Fibroblast of pulmonary artery (primary cell): Measurements from ENCODE around the gene CDYL2.

Experiments used
- DNase-seq: peaks from one replicate; pipeline ENCODE4 v3.0.0-alpha.2; 2010; ENCODE audit warnings: low read depth
- H3K4me3 ChIP-seq: replicated peaks from 2 replicates; pipeline ENCODE4 v1.5.1; 2011; ENCODE audit warnings: low read depth, mild to moderate bottlenecking, control low read depth, low read length, moderate library complexity
- TF ChIP-seq, protein P1 (sequence below): IDR thresholded peaks from 2 replicates; pipeline ENCODE4 v1.5.1; 2011; ENCODE audit warnings: mild to moderate bottlenecking, control low read depth, low read length, inconsistent platforms; ENCODE audit errors: missing control alignments

Gene CDYL2

DNA sequence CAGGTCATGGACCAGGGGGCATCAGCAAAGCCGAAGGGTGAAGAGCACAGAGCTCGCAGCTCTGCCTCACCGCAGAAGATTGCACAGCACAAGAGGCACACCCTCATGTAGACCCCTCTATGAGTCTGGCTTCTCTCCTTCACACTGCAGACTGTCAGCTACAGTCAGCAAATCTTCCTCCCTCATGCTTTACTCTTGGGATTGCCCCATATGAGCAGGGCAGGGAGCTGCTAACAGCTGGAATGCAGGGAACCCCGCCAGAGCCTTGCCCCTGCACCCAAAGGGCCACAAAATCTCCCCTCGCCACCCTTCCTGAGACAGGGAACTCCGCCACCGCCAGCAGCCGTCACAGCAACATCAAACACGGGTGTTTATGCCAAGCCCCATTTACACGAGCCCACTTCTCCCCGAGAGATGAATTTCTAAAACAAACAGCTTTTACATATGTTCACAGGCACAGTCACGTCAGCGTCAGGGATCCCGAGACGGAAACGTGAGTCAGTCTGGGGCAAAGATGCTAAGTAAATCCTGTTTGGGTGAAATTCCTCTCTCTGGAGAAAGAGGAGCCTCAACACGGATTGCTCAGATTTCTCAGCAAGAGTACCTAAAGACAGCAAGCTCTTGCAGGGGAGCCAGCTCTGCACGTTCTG lies 121.9 kb downstream of the CDYL2 start:
- TF ChIP-seq, protein P1, sequence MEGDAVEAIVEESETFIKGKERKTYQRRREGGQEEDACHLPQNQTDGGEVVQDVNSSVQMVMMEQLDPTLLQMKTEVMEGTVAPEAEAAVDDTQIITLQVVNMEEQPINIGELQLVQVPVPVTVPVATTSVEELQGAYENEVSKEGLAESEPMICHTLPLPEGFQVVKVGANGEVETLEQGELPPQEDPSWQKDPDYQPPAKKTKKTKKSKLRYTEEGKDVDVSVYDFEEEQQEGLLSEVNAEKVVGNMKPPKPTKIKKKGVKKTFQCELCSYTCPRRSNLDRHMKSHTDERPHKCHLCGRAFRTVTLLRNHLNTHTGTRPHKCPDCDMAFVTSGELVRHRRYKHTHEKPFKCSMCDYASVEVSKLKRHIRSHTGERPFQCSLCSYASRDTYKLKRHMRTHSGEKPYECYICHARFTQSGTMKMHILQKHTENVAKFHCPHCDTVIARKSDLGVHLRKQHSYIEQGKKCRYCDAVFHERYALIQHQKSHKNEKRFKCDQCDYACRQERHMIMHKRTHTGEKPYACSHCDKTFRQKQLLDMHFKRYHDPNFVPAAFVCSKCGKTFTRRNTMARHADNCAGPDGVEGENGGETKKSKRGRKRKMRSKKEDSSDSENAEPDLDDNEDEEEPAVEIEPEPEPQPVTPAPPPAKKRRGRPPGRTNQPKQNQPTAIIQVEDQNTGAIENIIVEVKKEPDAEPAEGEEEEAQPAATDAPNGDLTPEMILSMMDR: no peak
- peak; percentile 76 for DNase-seq
- no peak overlapping the region for H3K4me3 ChIP-seq

DNA sequence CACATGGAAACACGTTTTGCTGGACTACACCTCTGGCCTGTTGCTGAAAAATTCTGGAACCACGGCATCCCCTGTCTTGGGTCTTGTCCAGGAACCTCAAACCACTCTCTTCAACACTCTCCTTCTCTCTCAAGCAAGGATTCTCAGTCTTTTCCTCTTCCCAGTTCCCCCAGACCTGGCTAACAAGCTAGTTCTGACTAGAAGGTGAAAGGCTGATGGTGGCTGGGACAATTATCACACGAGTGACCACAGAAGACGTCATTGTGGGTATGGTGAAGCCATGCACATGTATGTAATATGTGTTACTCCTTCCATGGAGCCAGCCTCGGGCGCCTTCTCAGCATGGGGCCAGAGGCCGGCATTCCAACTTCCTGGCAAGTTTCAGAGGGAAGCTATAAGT lies 123.0 kb downstream of the CDYL2 start:
- no peak for DNase-seq
- no peak overlapping the region for H3K4me3 ChIP-seq
- TF ChIP-seq, protein P1: no peak

DNA sequence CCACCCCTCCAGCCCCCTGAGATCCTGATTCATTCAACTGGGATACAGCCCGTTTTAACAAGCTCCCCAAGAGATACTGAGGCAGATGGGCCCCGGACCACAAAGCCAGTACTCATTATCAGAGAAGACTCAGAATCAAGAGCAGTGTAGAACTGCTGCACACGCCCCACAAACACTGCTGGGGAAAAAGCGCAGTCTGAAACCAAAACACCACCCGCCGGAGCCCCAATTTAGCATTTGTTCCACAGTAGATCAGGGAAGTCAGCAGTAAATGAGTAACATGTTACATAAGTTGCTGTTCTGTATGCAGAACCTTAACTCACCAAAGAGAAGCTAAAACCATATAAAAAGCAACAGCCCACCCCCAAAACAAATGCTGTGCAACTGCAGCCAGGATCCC lies 123.6 kb downstream of the CDYL2 start:
- DNase-seq: no peak
- H3K4me3 ChIP-seq: no peak overlapping the region
- TF ChIP-seq, protein P1: no peak

DNA sequence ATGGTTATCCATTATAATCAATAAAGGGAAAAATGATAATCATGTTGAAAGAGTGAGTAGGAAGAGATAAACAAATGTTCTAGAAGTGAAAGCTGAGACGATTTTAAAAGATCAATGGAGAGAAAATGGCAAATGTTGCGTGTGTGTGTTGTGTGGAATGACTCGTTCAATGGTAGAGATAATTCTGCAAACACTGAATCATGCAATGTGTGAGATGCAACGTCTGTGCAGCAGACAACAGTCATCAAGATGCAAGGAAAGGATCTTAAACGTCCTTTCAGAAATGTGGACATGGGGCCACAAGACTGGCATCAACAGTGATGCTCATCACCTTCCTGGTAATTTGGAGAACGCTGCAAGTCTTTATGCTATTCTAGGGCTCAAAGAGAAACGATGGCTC lies 124.4 kb downstream of the CDYL2 start:
- H3K4me3 ChIP-seq: no peak overlapping the region
- TF ChIP-seq, protein P1: no peak
- DNase-seq: no peak

DNA sequence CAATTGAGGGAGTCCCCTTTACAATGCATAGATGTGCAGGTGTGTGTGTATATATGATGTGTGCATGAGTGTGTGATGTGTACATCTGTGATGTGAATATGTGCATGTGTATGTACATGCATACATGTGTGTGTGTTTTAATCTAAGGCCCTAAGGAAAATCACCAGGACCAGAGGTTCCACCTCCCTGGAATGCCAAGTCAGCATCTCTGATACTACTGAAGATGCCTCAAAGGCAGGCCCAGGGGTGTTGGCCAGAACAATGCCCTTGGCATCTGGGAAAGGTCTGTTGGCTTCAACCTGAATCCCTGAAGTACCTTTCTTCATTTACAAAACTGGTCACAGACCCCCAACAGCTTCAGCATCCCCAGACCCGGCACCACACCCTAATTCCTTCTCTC lies 129.5 kb downstream of the CDYL2 start:
- TF ChIP-seq, protein P1: no peak
- DNase-seq: no peak
- H3K4me3 ChIP-seq: no peak overlapping the region

DNA sequence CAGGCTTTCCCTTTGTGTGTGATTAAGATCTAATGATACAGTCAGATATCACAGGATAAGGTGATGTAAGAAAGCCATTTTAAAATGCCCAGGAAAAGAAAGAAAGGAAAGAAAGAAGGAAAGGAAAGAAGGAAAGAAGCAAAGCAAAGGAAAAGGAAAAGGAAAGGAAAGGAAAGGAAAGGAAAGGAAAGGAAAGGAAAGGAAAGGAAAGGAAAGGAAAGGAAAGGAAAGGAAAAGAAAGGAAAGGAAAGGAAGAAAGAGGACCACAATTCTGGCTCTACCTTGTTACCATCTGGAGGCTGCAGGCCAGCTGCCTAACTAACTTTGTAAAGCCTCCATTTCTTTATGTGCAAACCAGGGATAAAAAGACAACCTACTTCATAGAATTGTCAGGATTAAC lies 132.0 kb downstream of the CDYL2 start:
- no peak overlapping the region for H3K4me3 ChIP-seq
- TF ChIP-seq, protein P1: no peak
- DNase-seq: no peak

DNA sequence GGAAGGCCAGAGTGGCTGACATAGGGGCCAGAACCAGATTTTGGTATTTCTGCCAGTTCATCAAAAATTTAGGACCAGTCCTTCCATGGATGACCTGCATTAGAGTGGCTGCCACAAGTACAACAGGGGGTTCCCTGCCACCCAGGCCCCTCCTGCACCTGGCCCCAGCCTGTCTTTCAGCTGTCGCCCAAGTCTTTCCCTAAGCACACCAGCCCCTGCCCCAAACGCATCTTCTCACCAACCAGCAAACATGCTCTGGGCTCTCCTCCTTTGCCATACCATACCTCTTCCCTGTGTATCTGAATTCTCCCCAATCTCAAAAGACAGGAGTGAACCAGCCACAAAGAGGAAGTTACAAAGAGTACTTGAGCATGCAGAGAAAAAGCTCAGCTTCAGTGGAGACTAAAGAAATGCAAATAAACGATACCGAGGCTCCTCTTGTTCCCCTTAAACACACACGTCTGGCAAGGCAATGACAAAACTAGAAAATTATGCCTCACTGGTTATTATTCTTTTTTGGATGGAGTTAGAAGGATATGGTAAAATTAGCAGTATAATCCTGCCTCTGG lies 133.0 kb downstream of the CDYL2 start:
- no peak overlapping the region for H3K4me3 ChIP-seq
- TF ChIP-seq, protein P1: no peak
- DNase-seq: no peak
